Measurements from ENCODE around the gene MAD1L1. TPM values are rescaled to one million over a fixed set of nuclear protein-coding genes. Genes with fewer than 3 reads are reported as not detected.
A peak's percentile ranks its signal among the peaks of the same experiment; 100 is the strongest.

The MAD1L1 gene
- total and polyA plus RNA-seq, 11 donors, result 11.1 to 29.7 (median 20.9) TPM

DNA sequence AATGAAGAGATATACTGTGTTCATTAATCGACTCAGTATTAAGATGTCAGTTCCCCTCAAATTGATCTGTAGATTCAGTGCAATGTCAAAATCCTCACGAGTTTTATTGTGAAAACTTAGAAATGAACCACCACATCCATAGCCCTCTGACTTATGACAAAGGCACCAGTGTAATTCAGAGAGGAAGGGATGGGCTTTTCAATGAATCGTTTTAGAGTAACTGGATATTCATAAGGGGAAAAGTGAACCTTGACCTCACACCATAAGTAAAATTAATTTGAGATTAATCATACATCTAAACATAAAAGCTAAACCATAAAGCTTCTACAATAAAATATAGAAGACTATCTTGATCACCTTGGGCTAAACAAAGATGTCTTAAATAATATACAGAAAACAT is 434.6 kb downstream of the MAD1L1 start:
- DNase-seq, result no peak
- Histone ChIP-seq H3K9me3 (peaks cover 0 to 42% (median 11%) of the 10 kb centered on the region in 12 donors), H3K36me3 (no peaks in the 10 kb centered on the region), H3K4me1 (no peaks in the 10 kb centered on the region), H3K4me3 (no peak overlapping the region), H3K27ac (no peak overlapping the region), H3K27me3 (peaks cover 0 to 10% (median 0%) of the 10 kb centered on the region in 9 donors)
- 59 to 71% (median 68%) methylated on average over 3 of the region's 3 CpGs for WGBS, 4 donors
- no peak for ATAC-seq
- intact Hi-C loops (cut with DNase I), result no loop called here
- TF ChIP-seq, protein P1, sequence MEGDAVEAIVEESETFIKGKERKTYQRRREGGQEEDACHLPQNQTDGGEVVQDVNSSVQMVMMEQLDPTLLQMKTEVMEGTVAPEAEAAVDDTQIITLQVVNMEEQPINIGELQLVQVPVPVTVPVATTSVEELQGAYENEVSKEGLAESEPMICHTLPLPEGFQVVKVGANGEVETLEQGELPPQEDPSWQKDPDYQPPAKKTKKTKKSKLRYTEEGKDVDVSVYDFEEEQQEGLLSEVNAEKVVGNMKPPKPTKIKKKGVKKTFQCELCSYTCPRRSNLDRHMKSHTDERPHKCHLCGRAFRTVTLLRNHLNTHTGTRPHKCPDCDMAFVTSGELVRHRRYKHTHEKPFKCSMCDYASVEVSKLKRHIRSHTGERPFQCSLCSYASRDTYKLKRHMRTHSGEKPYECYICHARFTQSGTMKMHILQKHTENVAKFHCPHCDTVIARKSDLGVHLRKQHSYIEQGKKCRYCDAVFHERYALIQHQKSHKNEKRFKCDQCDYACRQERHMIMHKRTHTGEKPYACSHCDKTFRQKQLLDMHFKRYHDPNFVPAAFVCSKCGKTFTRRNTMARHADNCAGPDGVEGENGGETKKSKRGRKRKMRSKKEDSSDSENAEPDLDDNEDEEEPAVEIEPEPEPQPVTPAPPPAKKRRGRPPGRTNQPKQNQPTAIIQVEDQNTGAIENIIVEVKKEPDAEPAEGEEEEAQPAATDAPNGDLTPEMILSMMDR (IDR thresholded peaks at IDR 0.05), result no peak
- TF ChIP-seq POLR2A (IDR thresholded peaks at IDR 0.05), result no peak

DNA sequence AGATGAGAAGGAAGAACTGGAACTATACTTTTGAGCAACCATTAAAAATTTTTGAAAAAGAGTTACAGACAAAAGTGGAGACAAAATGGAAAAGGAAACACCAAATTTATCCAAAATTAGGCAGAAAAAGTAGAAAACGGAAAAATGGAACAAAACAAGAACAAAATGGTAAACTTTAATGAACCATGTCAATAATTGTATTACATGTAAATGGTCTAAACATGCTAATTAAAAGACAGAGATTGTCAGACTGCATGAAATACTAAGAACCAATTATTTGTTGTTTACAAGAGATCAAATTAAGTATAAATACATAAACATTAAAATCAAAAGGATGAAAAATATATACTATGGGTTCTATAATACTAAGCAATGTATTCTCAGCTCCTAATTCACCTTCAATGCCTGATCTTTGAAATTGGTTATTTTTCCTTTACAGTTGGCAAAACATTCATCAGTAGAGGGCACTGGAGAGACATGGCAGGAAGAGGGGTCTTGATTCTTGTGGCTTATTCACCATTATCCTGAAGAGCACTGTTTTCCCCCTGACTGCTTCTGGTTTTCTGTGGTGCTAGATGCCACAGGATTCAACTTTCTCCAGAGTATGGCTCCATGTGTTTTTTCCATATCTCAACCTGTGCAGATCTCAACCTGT is 437.7 kb downstream of the MAD1L1 start:
- TF ChIP-seq POLR2A (IDR thresholded peaks at IDR 0.05), result no peak
- TF ChIP-seq, protein P1 (IDR thresholded peaks at IDR 0.05), result peak in 2 of 12 donors; percentile 5 to 17
- no peak overlapping the region for H3K27ac ChIP-seq
- no peak overlapping the region for H3K4me3 ChIP-seq
- DNase-seq (no peak), ATAC-seq (no peak)
- H3K27me3 ChIP-seq, result peaks cover 0 to 10% (median 0%) of the 10 kb centered on the region in 9 donors
- no peaks in the 10 kb centered on the region for H3K4me1 ChIP-seq
- peaks cover 0 to 40% (median 11%) of the 10 kb centered on the region in 12 donors for H3K9me3 ChIP-seq
- H3K36me3 ChIP-seq, result no peaks in the 10 kb centered on the region
- 10 to 31% (median 17%) methylated on average over 1 of the region's 1 CpG for WGBS, 4 donors
- intact Hi-C loops (cut with DNase I), result no loop called here

DNA sequence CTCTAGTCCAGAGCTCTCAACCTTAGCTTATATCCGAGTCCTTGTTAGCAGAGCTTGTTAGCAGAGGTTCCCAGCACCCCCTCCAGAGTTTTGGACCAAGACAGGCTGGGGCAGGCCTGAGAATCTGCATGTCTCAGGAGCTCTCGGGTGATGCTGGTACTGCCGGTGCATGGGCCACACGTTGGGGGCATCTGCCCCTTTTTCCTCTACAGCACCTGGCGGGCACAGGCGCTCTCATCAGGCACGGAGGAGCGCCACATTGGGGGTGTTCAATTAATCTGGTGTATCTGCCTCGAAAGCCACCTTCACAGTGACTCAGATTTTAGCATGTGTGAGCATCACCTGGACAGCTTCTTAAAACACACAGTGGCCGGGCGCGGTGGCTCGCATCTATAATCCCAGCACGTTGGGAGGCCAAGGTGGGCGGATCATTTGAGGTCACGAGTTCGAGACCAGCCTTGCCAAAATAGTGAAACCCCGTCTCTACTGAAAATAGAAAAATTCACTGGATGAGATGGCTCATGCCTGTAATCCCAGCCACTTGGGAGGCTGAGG is 445.0 kb downstream of the MAD1L1 start:
- intact Hi-C loops (cut with DNase I), result no loop called here
- ATAC-seq (no peak), DNase-seq (no peak)
- Histone ChIP-seq H3K4me1 (no peaks in the 10 kb centered on the region), H3K27me3 (peaks cover 0 to 18% (median 0%) of the 10 kb centered on the region in 9 donors), H3K27ac (no peak overlapping the region), H3K4me3 (no peak overlapping the region), H3K9me3 (peaks cover 0 to 23% (median 6%) of the 10 kb centered on the region in 12 donors), H3K36me3 (no peaks in the 10 kb centered on the region)
- WGBS, 4 donors, result 89 to 92% (median 90%) methylated on average over 16 to 18 of the region's 18 CpGs
- TF ChIP-seq, protein P1 (IDR thresholded peaks at IDR 0.05), result no peak
- no peak for TF ChIP-seq POLR2A (IDR thresholded peaks at IDR 0.05)

DNA sequence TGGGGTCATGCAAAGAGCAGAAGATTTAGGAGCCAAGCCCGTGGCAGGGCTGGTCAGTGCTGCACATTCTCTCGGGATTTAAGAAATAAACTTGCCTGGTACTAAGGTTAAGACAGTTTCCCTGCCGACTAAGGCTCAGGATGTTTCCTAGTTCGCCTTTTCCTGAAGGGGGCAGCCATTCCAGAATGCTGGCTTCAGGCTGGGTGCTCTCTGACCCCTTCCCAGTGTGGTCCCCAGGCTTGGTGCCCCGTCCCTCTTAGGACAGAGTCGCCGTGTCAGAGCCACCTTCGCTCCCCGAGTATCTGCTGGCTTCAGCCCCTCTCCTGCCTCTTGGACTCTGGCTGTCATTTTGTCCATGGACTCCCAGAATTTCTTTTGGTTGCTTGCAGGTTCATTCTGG is 445.5 kb downstream of the MAD1L1 start:
- TF ChIP-seq POLR2A (IDR thresholded peaks at IDR 0.05), result no peak
- TF ChIP-seq, protein P1 (IDR thresholded peaks at IDR 0.05), result no peak
- DNase-seq, result no peak
- Histone ChIP-seq H3K4me1 (no peaks in the 10 kb centered on the region), H3K9me3 (peaks cover 0 to 19% (median 6%) of the 10 kb centered on the region in 12 donors), H3K27me3 (peaks cover 0 to 18% (median 0%) of the 10 kb centered on the region in 9 donors), H3K4me3 (no peak overlapping the region), H3K27ac (no peak overlapping the region), H3K36me3 (no peaks in the 10 kb centered on the region)
- 74 to 86% (median 76%) methylated on average over 9 of the region's 9 CpGs for WGBS, 4 donors
- intact Hi-C loops (cut with DNase I), result no loop called here
- no peak for ATAC-seq
